Tibial nerve (tissue), 4 donors: Measurements from ENCODE around the gene SHD. TPM values are rescaled to one million over a fixed set of nuclear protein-coding genes. Genes with fewer than 3 reads are reported as not detected.

Experiments used
- DNase-seq, 2 donors: peaks; one replicate each; pipeline ENCODE4 v3.0.0-alpha.2; 2019; ENCODE audit warnings: low spot score in 2 of 2
- H3K27ac ChIP-seq, 4 donors: fragments of 200-600 bp; sonication (generic) in 3 of 4; one replicate each; pipeline ENCODE4 v1.5.1; 2017 to 2019; ENCODE audit warnings: mild to moderate bottlenecking in 1 of 4
- H3K27me3 ChIP-seq, 2 donors: fragments of 200-600 bp; sonication (generic) in 1 of 2; one replicate each; pipeline versions ENCODE4 v1.5.1 to v1.6.0; 2017 to 2019
- H3K36me3 ChIP-seq, 3 donors: fragments of 200-600 bp; sonication (generic); one replicate each; pipeline ENCODE4 v1.5.1; 2018 to 2019
- H3K4me1 ChIP-seq, 4 donors: fragments of 200-600 bp; sonication (generic) in 3 of 4; one replicate each; pipeline ENCODE4 v1.5.1; 2017 to 2019
- H3K4me3 ChIP-seq, 4 donors: fragments of 200-600 bp; sonication (generic) in 3 of 4; one replicate each; pipeline ENCODE4 v1.5.1; 2017 to 2019; ENCODE audit warnings: mild to moderate bottlenecking in 1 of 4, moderate library complexity in 1 of 4
- H3K9me3 ChIP-seq, 4 donors: fragments of 200-600 bp; sonication (generic) in 3 of 4; one replicate each; pipeline ENCODE4 v1.5.1; 2017 to 2019
- CTCF ChIP-seq, 5 experiments: fragments of 200-600 bp in 3 of 5; fragments of 450-650 bp in 2 of 5; sonication (generic) in 3 of 5; IDR thresholded peaks; one replicate each; pipeline ENCODE4 v1.5.1; 2016 to 2019; ENCODE audit warnings: antibody characterized with exemption in 5 of 5, mild to moderate bottlenecking in 3 of 5, moderate library complexity in 2 of 5
- EP300 ChIP-seq, 2 donors: sonication (generic); formaldehyde crosslinking; IDR thresholded peaks; one replicate each; pipeline ENCODE4 v1.6.1; 2017; ENCODE audit warnings: antibody characterized with exemption in 2 of 2, mild to moderate bottlenecking in 1 of 2
- POLR2A ChIP-seq, 2 donors: fragments of 450-650 bp; IDR thresholded peaks; one replicate each; pipeline ENCODE4 v1.6.1; 2017; ENCODE audit warnings: antibody characterized with exemption in 2 of 2, mild to moderate bottlenecking in 2 of 2, moderate library complexity in 2 of 2
- WGBS, 2 donors: methylation state at CpG; one replicate each; pipeline ENCODE4 v1.1.5; 2018; 5-methylcytosine and 5-hydroxymethylcytosine counted together
- total RNA-seq, 4 donors: library from RNA; depleted of rRNA; stranded (reverse); fragments of >200 nt; gene quantifications; one replicate each; pipeline ENCODE4 v1.1.0, GENCODE V29; 2016

SHD gene
- total RNA-seq, 4 donors from 2014 or later = not detected

- no peaks in the 10 kb centered on the region for H3K36me3 ChIP-seq
- TF ChIP-seq EP300 (IDR thresholded peaks at IDR 0.05) (no peak), POLR2A (IDR thresholded peaks at IDR 0.05) (no peak), CTCF (IDR thresholded peaks at IDR 0.05) (no peak)
- peaks cover 0 to 2% (median 0%) of the 10 kb centered on the region in 4 donors for H3K4me1 ChIP-seq
- no peak overlapping the region for H3K27ac ChIP-seq
- no peak for DNase-seq
- WGBS, 2 donors = 92 to 100% methylated on average over 2 of the region's 2 CpGs
- peaks cover 0 to 18% (median 0%) of the 10 kb centered on the region in 4 donors for H3K9me3 ChIP-seq
- H3K27me3 ChIP-seq = no peaks in the 10 kb centered on the region
- H3K4me3 ChIP-seq = no peak overlapping the region
These were observed 40.1 kb downstream of the SHD start for GRCh38 chr19:4319067-4319718.

GRCh38 chr19:4320419-4320818 lies 41.4 kb downstream of the SHD start:
- H3K27me3 ChIP-seq = no peaks in the 10 kb centered on the region
- TF ChIP-seq CTCF (IDR thresholded peaks at IDR 0.05) = no peak
- TF ChIP-seq POLR2A (IDR thresholded peaks at IDR 0.05) = no peak
- TF ChIP-seq EP300 (IDR thresholded peaks at IDR 0.05) = no peak
- H3K9me3 ChIP-seq = peaks cover 0 to 18% (median 0%) of the 10 kb centered on the region in 4 donors
- H3K4me1 ChIP-seq = no peaks in the 10 kb centered on the region
- WGBS, 2 donors = 92 to 94% methylated on average over 2 of the region's 2 CpGs
- no peak for DNase-seq
- no peak overlapping the region for H3K4me3 ChIP-seq
- no peaks in the 10 kb centered on the region for H3K36me3 ChIP-seq
- no peak overlapping the region for H3K27ac ChIP-seq

DNA sequence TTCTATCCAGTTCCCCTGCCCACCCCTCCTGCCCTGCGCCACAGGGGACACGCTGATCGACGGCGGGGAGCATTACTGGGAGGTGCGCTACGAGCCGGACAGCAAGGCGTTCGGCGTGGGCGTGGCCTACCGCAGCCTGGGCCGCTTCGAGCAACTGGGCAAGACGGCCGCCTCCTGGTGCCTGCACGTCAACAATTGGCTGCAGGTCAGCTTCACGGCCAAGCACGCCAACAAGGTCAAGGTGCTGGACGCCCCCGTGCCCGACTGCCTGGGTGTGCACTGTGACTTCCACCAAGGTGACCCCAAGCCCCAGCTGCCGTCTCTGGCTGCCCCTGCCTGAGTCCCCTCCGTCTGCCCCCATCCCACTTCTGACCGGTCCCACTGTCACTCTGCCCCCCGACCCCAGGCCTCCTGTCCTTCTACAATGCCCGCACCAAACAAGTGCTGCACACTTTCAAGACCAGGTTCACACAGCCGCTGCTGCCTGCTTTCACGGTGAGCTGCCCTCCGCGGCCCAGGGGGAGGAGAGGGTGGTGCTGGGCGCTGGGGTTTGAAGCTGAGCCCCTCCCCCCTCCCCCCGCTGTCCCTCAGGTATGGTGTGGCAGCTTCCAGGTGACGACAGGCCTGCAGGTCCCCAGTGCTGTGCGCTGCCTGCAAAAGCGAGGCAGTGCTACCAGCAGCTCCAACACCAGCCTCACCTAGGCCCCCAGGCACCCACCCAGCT lies 44.0 kb downstream of the SHD start:
- peaks cover 0 to 18% (median 0%) of the 10 kb centered on the region in 4 donors for H3K9me3 ChIP-seq
- TF ChIP-seq CTCF (IDR thresholded peaks at IDR 0.05) = no peak
- TF ChIP-seq EP300 (IDR thresholded peaks at IDR 0.05) = no peak
- TF ChIP-seq POLR2A (IDR thresholded peaks at IDR 0.05) = no peak
- peaks cover 0 to 17% (median 6%) of the 10 kb centered on the region in 4 donors for H3K4me1 ChIP-seq
- no peaks in the 10 kb centered on the region for H3K36me3 ChIP-seq
- peaks cover 0 to 15% of the 10 kb centered on the region in 2 donors for H3K27me3 ChIP-seq
- 78% methylated on average over 31 to 37 of the region's 37 CpGs for WGBS, 2 donors
- no peak overlapping the region for H3K27ac ChIP-seq
- H3K4me3 ChIP-seq = no peak overlapping the region
- DNase-seq = no peak

DNA sequence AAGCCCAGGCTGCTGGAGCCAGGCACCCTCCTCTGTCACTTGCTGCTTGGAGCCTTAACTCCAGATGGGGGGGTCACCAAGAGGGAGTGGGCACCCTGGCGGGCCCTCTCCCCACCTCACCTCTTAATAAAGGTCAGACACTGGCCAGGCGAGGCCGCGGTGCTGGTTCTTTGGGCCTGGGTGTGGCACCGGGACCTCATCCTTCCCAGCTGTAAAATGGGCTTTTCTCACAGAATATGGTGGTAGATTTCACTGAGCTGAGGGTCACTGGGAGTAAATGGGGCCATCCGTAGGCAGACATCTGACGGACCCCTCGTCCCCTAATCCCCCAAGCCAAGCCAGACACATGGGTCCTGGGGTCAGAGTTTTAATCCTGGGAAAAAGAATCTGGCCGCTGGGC lies 44.6 kb downstream of the SHD start:
- DNase-seq = no peak
- H3K4me1 ChIP-seq = peaks cover 0 to 23% (median 7%) of the 10 kb centered on the region in 4 donors
- H3K9me3 ChIP-seq = peaks cover 0 to 18% (median 0%) of the 10 kb centered on the region in 4 donors
- H3K27ac ChIP-seq = no peak overlapping the region
- peaks cover 0 to 15% of the 10 kb centered on the region in 2 donors for H3K27me3 ChIP-seq
- no peaks in the 10 kb centered on the region for H3K36me3 ChIP-seq
- WGBS, 2 donors = 87 to 90% methylated on average over 3 to 7 of the region's 9 CpGs
- no peak overlapping the region for H3K4me3 ChIP-seq
- TF ChIP-seq POLR2A (IDR thresholded peaks at IDR 0.05) = no peak
- TF ChIP-seq EP300 (IDR thresholded peaks at IDR 0.05) = no peak
- no peak for TF ChIP-seq CTCF (IDR thresholded peaks at IDR 0.05)

DNA sequence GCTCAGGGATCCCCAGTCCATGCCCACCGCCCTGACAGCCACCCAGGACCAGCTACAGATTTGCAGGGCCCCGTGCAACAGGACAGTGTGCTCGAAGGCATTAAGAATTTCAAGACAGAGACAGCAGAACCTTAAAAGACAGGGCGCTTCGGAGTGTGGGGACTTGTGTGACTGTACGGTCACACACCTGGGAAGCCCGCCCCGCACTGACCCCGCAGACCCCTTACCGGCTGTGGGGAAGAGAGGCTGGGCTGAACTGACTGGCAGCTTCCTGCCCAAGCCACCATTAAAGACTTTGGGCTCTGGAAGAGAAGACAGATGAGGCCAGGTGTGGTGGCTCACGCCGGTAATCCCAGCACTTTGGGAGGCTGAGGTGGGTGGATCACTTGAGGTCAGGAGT lies 45.2 kb downstream of the SHD start:
- Histone ChIP-seq H3K36me3 (no peaks in the 10 kb centered on the region), H3K9me3 (peaks cover 0 to 18% (median 0%) of the 10 kb centered on the region in 4 donors), H3K27ac (no peak overlapping the region), H3K27me3 (peaks cover 0 to 15% of the 10 kb centered on the region in 2 donors), H3K4me1 (peaks cover 0 to 26% (median 9%) of the 10 kb centered on the region in 4 donors), H3K4me3 (no peak overlapping the region)
- DNase-seq = no peak
- TF ChIP-seq CTCF (IDR thresholded peaks at IDR 0.05) = no peak
- no peak for TF ChIP-seq EP300 (IDR thresholded peaks at IDR 0.05)
- TF ChIP-seq POLR2A (IDR thresholded peaks at IDR 0.05) = no peak
- 83 to 84% methylated on average over 9 to 12 of the region's 12 CpGs for WGBS, 2 donors
